Lung (tissue), 12 donors: ENCODE results near the gene SPIB. TPM values are rescaled to one million over a fixed set of nuclear protein-coding genes. Genes with fewer than 3 reads are reported as not detected.

Experiments
- ATAC-seq: fragments of 200-7000 bp; cut with Tn5 transposase; one replicate; pipeline ENCODE4 v1.9.1; 2020; ENCODE audit warnings: moderate number of reproducible peaks; ENCODE audit not compliant: insufficient read depth, low FRiP score
- DNase-seq, 3 donors: peaks; one replicate each; pipeline ENCODE4 v3.0.0-alpha.2; 2013 to 2017
- H3K27ac ChIP-seq, 2 donors: one replicate each; pipeline ENCODE4 v1.5.1; 2013; ENCODE audit warnings: mild to moderate bottlenecking in 2 of 2, moderate library complexity in 2 of 2, control low read depth in 1 of 2, inconsistent platforms in 1 of 2, low read depth in 1 of 2, low read length in 1 of 2
- H3K27me3 ChIP-seq, 3 donors: one replicate each; pipeline ENCODE4 v1.5.1; 2013; ENCODE audit warnings: low read length in 2 of 3; ENCODE audit not compliant: control insufficient read depth in 3 of 3, insufficient read depth in 3 of 3
- H3K36me3 ChIP-seq, 4 donors: one replicate each; pipeline ENCODE4 v1.5.1; 2013; ENCODE audit warnings: low read length in 4 of 4, mild to moderate bottlenecking in 1 of 4, moderate library complexity in 1 of 4; ENCODE audit not compliant: control insufficient read depth in 4 of 4, insufficient read depth in 4 of 4
- H3K4me1 ChIP-seq, 5 donors: one replicate each; pipeline ENCODE4 v1.5.1; 2013; ENCODE audit warnings: low read length in 5 of 5, mild to moderate bottlenecking in 2 of 5, moderate library complexity in 1 of 5; ENCODE audit not compliant: control insufficient read depth in 5 of 5, insufficient read depth in 5 of 5
- H3K4me3 ChIP-seq: one replicate; pipeline ENCODE4 v1.5.1; 2013; ENCODE audit warnings: mild to moderate bottlenecking, control low read depth, moderate library complexity
- H3K9ac ChIP-seq, 2 donors: one replicate each; pipeline ENCODE4 v1.5.1; 2013; ENCODE audit warnings: low read length in 2 of 2, control low read depth in 1 of 2; ENCODE audit not compliant: insufficient read depth in 1 of 2
- H3K9me3 ChIP-seq, 4 donors: one replicate each; pipeline ENCODE4 v1.5.1; 2013; ENCODE audit warnings: low read length in 3 of 4, mild to moderate bottlenecking in 1 of 4, moderate library complexity in 1 of 4; ENCODE audit not compliant: control insufficient read depth in 4 of 4, insufficient read depth in 3 of 4
- CTCF ChIP-seq: IDR thresholded peaks from 2 replicates; pipeline ENCODE4 v1.5.1; 2012; ENCODE audit warnings: mild to moderate bottlenecking; ENCODE audit errors: control extremely low read depth, extremely low read depth
- WGBS, 2 donors: extraction: QIAGEN DNeasy Blood & Tissue Kit; methylation state at CpG; one replicate each; pipeline ENCODE4 v1.1.7; 2013; 5-methylcytosine and 5-hydroxymethylcytosine counted together
- polyA plus RNA-seq, 2 donors: library from polyadenylated mRNA; stranded (reverse); fragments of 200-250 nt; gene quantifications; one replicate each; pipeline ENCODE4 v1.2.1, GENCODE V29; 2013
- total RNA-seq, 2 donors: library from RNA; depleted of rRNA in 1 of 2; stranded (reverse); fragments of >200 nt in 1 of 2; gene quantifications; one replicate each; pipeline ENCODE4 v1.2.1, GENCODE V29; 2014 to 2021
- donor health status: control.
- donor health status: control.
- donor health status: Bipolar disorder and iron deficiency.
- donor health status: healthy.
- donor health status: DM: yes; HTN: yes; CAD: no.

Gene SPIB
- total and polyA plus RNA-seq, 4 donors, result 0.22 to 10.5 (median 0.65) TPM

GRCh38 chr19:50398675-50399367 is 19.9 kb upstream of the SPIB start:
- TF ChIP-seq CTCF, result no peak
- Histone ChIP-seq H3K4me3 (no peak overlapping the region), H3K9me3 (peaks cover 0 to 3% (median 0%) of the 10 kb centered on the region in 4 donors), H3K36me3 (peaks cover 0 to 31% (median 9%) of the 10 kb centered on the region in 4 donors), H3K27ac (no peak overlapping the region), H3K9ac (no peak overlapping the region), H3K27me3 (no peaks in the 10 kb centered on the region), H3K4me1 (no peaks in the 10 kb centered on the region)
- 94 to 95% methylated on average over 13 of the region's 13 CpGs for WGBS, 2 donors
- ATAC-seq (no peak), DNase-seq (no peak)

GRCh38 chr19:50399368-50399745 is 19.4 kb upstream of the SPIB start:
- Histone ChIP-seq H3K27ac (no peak overlapping the region), H3K27me3 (no peaks in the 10 kb centered on the region), H3K4me3 (no peak overlapping the region), H3K36me3 (peaks cover 0 to 31% (median 9%) of the 10 kb centered on the region in 4 donors), H3K9me3 (peaks cover 0 to 3% (median 0%) of the 10 kb centered on the region in 4 donors), H3K9ac (no peak overlapping the region), H3K4me1 (no peaks in the 10 kb centered on the region)
- TF ChIP-seq CTCF, result no peak
- DNase-seq (no peak), ATAC-seq (no peak)
- WGBS, 2 donors, result 98 to 99% methylated on average over 10 of the region's 10 CpGs

GRCh38 chr19:50401605-50402450 is 16.9 kb upstream of the SPIB start:
- ATAC-seq, result no peak
- H3K9ac ChIP-seq, result no peak overlapping the region
- peaks cover 0 to 40% (median 11%) of the 10 kb centered on the region in 4 donors for H3K36me3 ChIP-seq
- no peaks in the 10 kb centered on the region for H3K4me1 ChIP-seq
- DNase-seq, result no peak
- no peak overlapping the region for H3K4me3 ChIP-seq
- 95 to 97% methylated on average over 48 of the region's 48 CpGs for WGBS, 2 donors
- no peak for TF ChIP-seq CTCF
- H3K9me3 ChIP-seq, result peaks cover 0 to 3% (median 0%) of the 10 kb centered on the region in 4 donors
- H3K27me3 ChIP-seq, result no peaks in the 10 kb centered on the region
- H3K27ac ChIP-seq, result no peak overlapping the region
